ENCODE measurements around the gene MYO1A. TPM values are rescaled to one million over a fixed set of nuclear protein-coding genes. Genes with fewer than 3 reads are reported as not detected.

Gene MYO1A
- total and polyA plus RNA-seq, 4 donors, result 0.03 to 0.28 (median 0.08) TPM; not detected in 1

GRCh38 chr12:57098546-57098945, 48.6 kb upstream of the MYO1A start:
- no peak for DNase-seq (ENCODE audit: low spot score)
- peaks cover 7 to 22% (median 13%) of the 10 kb centered on the region in 4 donors for H3K4me1 ChIP-seq (ENCODE audit: control insufficient read depth in 4 of 4, insufficient read depth in 4 of 4, low read length in 3 of 4)
- H3K27me3 ChIP-seq (ENCODE audit: control insufficient read depth in 4 of 4, insufficient read depth in 4 of 4, low read length in 3 of 4), result no peaks in the 10 kb centered on the region
- WGBS, result 91% methylated on average over 1 of the region's 1 CpG
- H3K36me3 ChIP-seq (ENCODE audit: control insufficient read depth in 4 of 4, insufficient read depth in 3 of 4, low read depth in 1 of 4, low read length in 3 of 4), result peaks cover 6 to 53% (median 38%) of the 10 kb centered on the region in 4 donors
- no peak overlapping the region for H3K27ac ChIP-seq (ENCODE audit: low read depth in 1 of 2, low read length in 2 of 2)
- TF ChIP-seq GABPA (IDR thresholded peaks at IDR 0.05 in 1 of 2, conservative IDR thresholded peaks at IDR 0.05 in 1 of 2), result no peak
- no peak for TF ChIP-seq ATF3 (IDR thresholded peaks at IDR 0.05)
- TF ChIP-seq REST (IDR thresholded peaks at IDR 0.05), result no peak
- no peak for TF ChIP-seq HNF4A (conservative IDR thresholded peaks at IDR 0.05)
- TF ChIP-seq, protein P1, sequence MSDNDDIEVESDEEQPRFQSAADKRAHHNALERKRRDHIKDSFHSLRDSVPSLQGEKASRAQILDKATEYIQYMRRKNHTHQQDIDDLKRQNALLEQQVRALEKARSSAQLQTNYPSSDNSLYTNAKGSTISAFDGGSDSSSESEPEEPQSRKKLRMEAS (IDR thresholded peaks at IDR 0.05), result no peak
- TF ChIP-seq JUND (IDR thresholded peaks at IDR 0.05), result no peak
- TF ChIP-seq TAF1 (conservative IDR thresholded peaks at IDR 0.05), result no peak
- no peak for TF ChIP-seq SP1 (IDR thresholded peaks at IDR 0.05)
- no peak for TF ChIP-seq HNF4G (IDR thresholded peaks at IDR 0.05)
- no peak for TF ChIP-seq RAD21 (IDR thresholded peaks at IDR 0.05)
- H3K9ac ChIP-seq (ENCODE audit: low read depth in 1 of 2, low read length in 2 of 2), result no peak overlapping the region
- H3K9me3 ChIP-seq (ENCODE audit: control insufficient read depth in 4 of 4, low read length in 3 of 4), result no peaks in the 10 kb centered on the region
- no peak overlapping the region for H3K4me3 ChIP-seq (ENCODE audit: low read depth in 1 of 3, low read length in 3 of 3)

DNA sequence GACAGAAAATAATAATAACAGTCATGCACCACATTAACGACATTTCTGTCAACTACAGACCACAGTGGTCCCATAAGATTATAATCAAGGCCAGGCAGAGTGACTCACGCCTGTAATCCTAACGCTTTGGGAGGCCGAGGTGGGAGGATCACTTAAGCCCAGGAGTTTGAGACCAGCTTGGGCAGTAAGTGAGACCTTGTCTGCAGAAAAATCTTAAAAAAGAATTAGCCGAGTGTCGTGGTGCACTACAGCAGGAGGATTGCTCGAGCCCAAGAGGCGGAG, 47.6 kb upstream of the MYO1A start:
- H3K27me3 ChIP-seq (ENCODE audit: control insufficient read depth in 4 of 4, insufficient read depth in 4 of 4, low read length in 3 of 4), result no peaks in the 10 kb centered on the region
- H3K9ac ChIP-seq (ENCODE audit: low read depth in 1 of 2, low read length in 2 of 2), result no peak overlapping the region
- no peak for DNase-seq (ENCODE audit: low spot score)
- 95% methylated on average over 8 of the region's 8 CpGs for WGBS
- TF ChIP-seq, protein P2, sequence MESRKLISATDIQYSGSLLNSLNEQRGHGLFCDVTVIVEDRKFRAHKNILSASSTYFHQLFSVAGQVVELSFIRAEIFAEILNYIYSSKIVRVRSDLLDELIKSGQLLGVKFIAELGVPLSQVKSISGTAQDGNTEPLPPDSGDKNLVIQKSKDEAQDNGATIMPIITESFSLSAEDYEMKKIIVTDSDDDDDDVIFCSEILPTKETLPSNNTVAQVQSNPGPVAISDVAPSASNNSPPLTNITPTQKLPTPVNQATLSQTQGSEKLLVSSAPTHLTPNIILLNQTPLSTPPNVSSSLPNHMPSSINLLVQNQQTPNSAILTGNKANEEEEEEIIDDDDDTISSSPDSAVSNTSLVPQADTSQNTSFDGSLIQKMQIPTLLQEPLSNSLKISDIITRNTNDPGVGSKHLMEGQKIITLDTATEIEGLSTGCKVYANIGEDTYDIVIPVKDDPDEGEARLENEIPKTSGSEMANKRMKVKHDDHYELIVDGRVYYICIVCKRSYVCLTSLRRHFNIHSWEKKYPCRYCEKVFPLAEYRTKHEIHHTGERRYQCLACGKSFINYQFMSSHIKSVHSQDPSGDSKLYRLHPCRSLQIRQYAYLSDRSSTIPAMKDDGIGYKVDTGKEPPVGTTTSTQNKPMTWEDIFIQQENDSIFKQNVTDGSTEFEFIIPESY (IDR thresholded peaks at IDR 0.05), result no peak
- TF ChIP-seq RXRA (IDR thresholded peaks at IDR 0.05) (no peak), ATF3 (IDR thresholded peaks at IDR 0.05) (no peak), FOXA2 (IDR thresholded peaks at IDR 0.05) (no peak), EGR1 (IDR thresholded peaks at IDR 0.05; ENCODE audit: low read depth in 2 of 2) (no peak), RAD21 (IDR thresholded peaks at IDR 0.05) (no peak), FOXA1 (IDR thresholded peaks at IDR 0.05) (no peak), GABPA (IDR thresholded peaks at IDR 0.05 in 1 of 2, conservative IDR thresholded peaks at IDR 0.05 in 1 of 2) (no peak), TAF1 (conservative IDR thresholded peaks at IDR 0.05) (no peak), YY1 (IDR thresholded peaks at IDR 0.05) (no peak), HNF4A (conservative IDR thresholded peaks at IDR 0.05) (no peak), JUND (IDR thresholded peaks at IDR 0.05) (no peak), HNF4G (IDR thresholded peaks at IDR 0.05) (no peak), REST (IDR thresholded peaks at IDR 0.05) (no peak), SP1 (IDR thresholded peaks at IDR 0.05) (no peak), NR2F2 (IDR thresholded peaks at IDR 0.05) (no peak)
- TF ChIP-seq, protein P3, sequence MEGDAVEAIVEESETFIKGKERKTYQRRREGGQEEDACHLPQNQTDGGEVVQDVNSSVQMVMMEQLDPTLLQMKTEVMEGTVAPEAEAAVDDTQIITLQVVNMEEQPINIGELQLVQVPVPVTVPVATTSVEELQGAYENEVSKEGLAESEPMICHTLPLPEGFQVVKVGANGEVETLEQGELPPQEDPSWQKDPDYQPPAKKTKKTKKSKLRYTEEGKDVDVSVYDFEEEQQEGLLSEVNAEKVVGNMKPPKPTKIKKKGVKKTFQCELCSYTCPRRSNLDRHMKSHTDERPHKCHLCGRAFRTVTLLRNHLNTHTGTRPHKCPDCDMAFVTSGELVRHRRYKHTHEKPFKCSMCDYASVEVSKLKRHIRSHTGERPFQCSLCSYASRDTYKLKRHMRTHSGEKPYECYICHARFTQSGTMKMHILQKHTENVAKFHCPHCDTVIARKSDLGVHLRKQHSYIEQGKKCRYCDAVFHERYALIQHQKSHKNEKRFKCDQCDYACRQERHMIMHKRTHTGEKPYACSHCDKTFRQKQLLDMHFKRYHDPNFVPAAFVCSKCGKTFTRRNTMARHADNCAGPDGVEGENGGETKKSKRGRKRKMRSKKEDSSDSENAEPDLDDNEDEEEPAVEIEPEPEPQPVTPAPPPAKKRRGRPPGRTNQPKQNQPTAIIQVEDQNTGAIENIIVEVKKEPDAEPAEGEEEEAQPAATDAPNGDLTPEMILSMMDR (IDR thresholded peaks at IDR 0.05; ENCODE audit: low read depth, low read length, missing input control), result no peak
- TF ChIP-seq, protein P1 (IDR thresholded peaks at IDR 0.05), result no peak
- no peak overlapping the region for H3K4me3 ChIP-seq (ENCODE audit: low read depth in 1 of 3, low read length in 3 of 3)
- no peaks in the 10 kb centered on the region for H3K9me3 ChIP-seq (ENCODE audit: control insufficient read depth in 4 of 4, low read length in 3 of 4)
- no peak overlapping the region for H3K27ac ChIP-seq (ENCODE audit: low read depth in 1 of 2, low read length in 2 of 2)
- peaks cover 9 to 27% (median 14%) of the 10 kb centered on the region in 4 donors for H3K4me1 ChIP-seq (ENCODE audit: control insufficient read depth in 4 of 4, insufficient read depth in 4 of 4, low read length in 3 of 4)
- peaks cover 6 to 53% (median 42%) of the 10 kb centered on the region in 4 donors for H3K36me3 ChIP-seq (ENCODE audit: control insufficient read depth in 4 of 4, insufficient read depth in 3 of 4, low read depth in 1 of 4, low read length in 3 of 4)
